Trophoblast cell (in vitro differentiated cells and primary cell): Measurements from ENCODE around the gene HPS3.

Experiments used
- DNase-seq, 2 donors: peaks; one replicate each; pipeline ENCODE4 v3.0.0-alpha.2; 2016
- H2AFZ ChIP-seq: 2 replicates; pipeline ENCODE4 v1.6.1; 2013; ENCODE audit warnings: low read length, moderate library complexity, mild to moderate bottlenecking; ENCODE audit not compliant: insufficient read depth, poor library complexity
- H2AK5ac ChIP-seq: 2 replicates; pipeline ENCODE4 v1.6.1; 2013; ENCODE audit warnings: mild to moderate bottlenecking, low read length
- H2BK120ac ChIP-seq: 2 replicates; pipeline ENCODE4 v1.6.1; 2013; ENCODE audit warnings: low read length, mild to moderate bottlenecking, moderate library complexity; ENCODE audit not compliant: insufficient read depth, poor library complexity
- H2BK12ac ChIP-seq: 2 replicates; pipeline ENCODE4 v1.6.1; 2013; ENCODE audit warnings: mild to moderate bottlenecking, low read length, moderate library complexity
- H2BK5ac ChIP-seq: 2 replicates; pipeline ENCODE4 v1.6.1; 2013; ENCODE audit warnings: low read length, low read depth, moderate library complexity, mild to moderate bottlenecking; ENCODE audit not compliant: poor library complexity
- H3K14ac ChIP-seq: 2 replicates; pipeline ENCODE4 v1.6.1; 2013; ENCODE audit warnings: mild to moderate bottlenecking, low read length
- H3K18ac ChIP-seq: 2 replicates; pipeline ENCODE4 v1.6.1; 2013; ENCODE audit warnings: mild to moderate bottlenecking, low read length
- H3K23ac ChIP-seq: 2 replicates; pipeline ENCODE4 v1.6.1; 2013; ENCODE audit warnings: low read length
- H3K27ac ChIP-seq: 2 replicates; pipeline ENCODE4 v1.5.1; 2013; ENCODE audit warnings: low read depth, mild to moderate bottlenecking, inconsistent platforms, low read length, moderate library complexity
- H3K27me3 ChIP-seq: 2 replicates; pipeline ENCODE4 v1.6.1; 2013; ENCODE audit warnings: inconsistent platforms, mild to moderate bottlenecking, low read length, moderate library complexity; ENCODE audit not compliant: insufficient read depth
- H3K36me3 ChIP-seq, 2 experiments: 1 replicate in 1 of 2; 2 replicates in 1 of 2; pipeline ENCODE4 v1.6.1; 2013; ENCODE audit warnings: low read length in 2 of 2, mild to moderate bottlenecking in 2 of 2, moderate library complexity in 1 of 2; ENCODE audit not compliant: insufficient read depth in 2 of 2, control insufficient read depth in 1 of 2
- H3K4ac ChIP-seq: 2 replicates; pipeline ENCODE4 v1.6.1; 2013; ENCODE audit warnings: low read depth, mild to moderate bottlenecking, low read length, moderate library complexity
- H3K4me1 ChIP-seq, 2 experiments: 1 replicate in 1 of 2; 2 replicates in 1 of 2; pipeline ENCODE4 v1.6.1; 2013; ENCODE audit warnings: low read length in 2 of 2, mild to moderate bottlenecking in 2 of 2, moderate library complexity in 1 of 2; ENCODE audit not compliant: insufficient read depth in 2 of 2, control insufficient read depth in 1 of 2
- H3K4me2 ChIP-seq: 2 replicates; pipeline ENCODE4 v1.6.1; 2013; ENCODE audit warnings: inconsistent platforms, mild to moderate bottlenecking, low read length, moderate library complexity
- H3K4me3 ChIP-seq: 2 replicates; pipeline ENCODE4 v1.5.1; 2013; ENCODE audit warnings: mild to moderate bottlenecking, low read depth, low read length, inconsistent platforms
- H3K79me1 ChIP-seq: one replicate; pipeline ENCODE4 v1.6.1; 2013; ENCODE audit warnings: low read length
- H3K79me2 ChIP-seq: 2 replicates; pipeline ENCODE4 v1.6.1; 2013; ENCODE audit warnings: low read length, mild to moderate bottlenecking; ENCODE audit not compliant: control insufficient read depth, insufficient read depth, poor library complexity
- H3K9ac ChIP-seq: 2 replicates; pipeline ENCODE4 v1.6.1; 2013; ENCODE audit warnings: mild to moderate bottlenecking, low read length
- H3K9me3 ChIP-seq: 2 replicates; pipeline ENCODE4 v1.6.1; 2013; ENCODE audit warnings: low read depth, mild to moderate bottlenecking, control low read depth, inconsistent platforms, low read length; ENCODE audit not compliant: insufficient read depth
- H4K12ac ChIP-seq: 2 replicates; pipeline ENCODE4 v1.6.1; 2013; ENCODE audit warnings: low read depth, mild to moderate bottlenecking, low read length, moderate library complexity
- H4K8ac ChIP-seq: 2 replicates; pipeline ENCODE4 v1.6.1; 2013; ENCODE audit warnings: low read depth, mild to moderate bottlenecking, low read length, moderate library complexity
- H4K91ac ChIP-seq: one replicate; pipeline ENCODE4 v1.6.1; 2013; ENCODE audit warnings: low read depth, mild to moderate bottlenecking, low read length, moderate library complexity
- WGBS: extraction: QIAGEN DNeasy Blood & Tissue Kit; methylation state at CpG from one replicate; pipeline ENCODE4 v1.1.7; 2013; ENCODE audit warnings: missing lambda C conversion rate; ENCODE audit not compliant: insufficient read length, insufficient coverage; ENCODE audit errors: extremely low coverage; 5-methylcytosine and 5-hydroxymethylcytosine counted together

HPS3 gene

GRCh38 chr3:149085828-149086231 is 43.6 kb upstream of the HPS3 start:
- Histone ChIP-seq H3K27ac (no peak overlapping the region), H3K18ac (peak overlapping the region; percentile 91), H4K12ac (peak overlapping the region; percentile 65), H3K4ac (no peak overlapping the region), H3K23ac (no peak overlapping the region), H2BK12ac (no peak overlapping the region), H3K36me3 (no peaks in the 10 kb centered on the region), H3K27me3 (no peaks in the 10 kb centered on the region), H3K9ac (no peak overlapping the region), H2BK5ac (no peak overlapping the region), H4K91ac (peak overlapping the region; percentile 81), H4K8ac (peak overlapping the region; percentile 74), H3K79me1 (peaks cover 5% of the 10 kb centered on the region), H2AFZ (peak overlapping the region; percentile 97), H3K79me2 (peaks cover 3% of the 10 kb centered on the region), H3K4me1 (peaks cover 2 to 3% of the 10 kb centered on the region in 2 experiments), H3K4me2 (peak overlapping the region; percentile 82), H3K9me3 (peaks cover 3% of the 10 kb centered on the region), H2BK120ac (no peak overlapping the region), H2AK5ac (no peak overlapping the region), H3K4me3 (peak overlapping the region; percentile 74), H3K14ac (peak overlapping the region; percentile 88)
- no CpG with 5 or more reads among the region's 21 CpGs for WGBS
- DNase-seq = no peak

DNA sequence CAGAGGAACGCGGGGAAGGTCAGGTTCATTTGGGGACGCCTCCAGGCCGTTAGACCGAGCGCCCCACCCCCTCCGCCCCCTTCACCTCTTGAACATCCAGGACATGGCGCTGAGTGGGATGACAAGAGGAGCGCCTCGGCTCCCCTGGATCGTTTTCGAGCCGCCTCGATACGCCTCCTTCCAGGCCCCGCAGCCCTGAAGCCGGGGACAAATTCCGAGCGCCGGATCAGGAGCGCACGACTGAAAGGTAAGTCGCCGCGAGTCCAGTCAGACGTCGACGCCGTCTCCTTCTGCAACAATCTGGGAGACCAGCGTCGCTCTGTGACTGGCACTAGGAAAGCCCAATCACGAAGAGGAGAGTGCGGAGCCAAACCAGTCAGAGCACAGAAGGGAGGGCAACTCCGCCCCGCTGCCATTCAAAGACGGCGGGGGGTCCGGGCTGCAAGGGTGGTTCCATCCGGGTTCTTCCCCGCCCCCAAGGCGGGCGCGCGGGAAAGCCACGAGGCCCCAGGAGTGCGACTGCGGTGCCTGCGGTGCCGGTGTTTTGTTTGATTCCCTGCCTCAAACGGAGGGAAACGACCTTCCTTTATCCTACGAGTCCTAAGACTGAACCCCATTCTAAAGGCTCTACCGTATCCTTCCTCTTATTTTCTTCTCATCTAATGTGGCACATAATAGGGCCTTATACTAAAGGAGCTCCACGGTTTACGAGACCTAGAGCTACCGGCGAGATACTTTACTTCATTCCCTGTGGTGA is 43.0 kb upstream of the HPS3 start, which contains the start of gene HLTF:
Gene HLTF (minus strand): TSS at position 302 of the 757 bp plus-strand sequence. CDS start 197 bp downstream, at position 105.
- no peaks in the 10 kb centered on the region for H3K36me3 ChIP-seq
- H3K4me1 ChIP-seq = peaks cover 2 to 3% of the 10 kb centered on the region in 2 experiments
- no peaks in the 10 kb centered on the region for H3K27me3 ChIP-seq
- H2AK5ac ChIP-seq = no peak within 1 kb of the TSS
- peak within 1 kb of the TSS; percentile 88 for H3K14ac ChIP-seq
- peaks cover 3% of the 10 kb centered on the region for H3K9me3 ChIP-seq
- no peak within 1 kb of the TSS for H3K27ac ChIP-seq
- H3K4me2 ChIP-seq = peak within 1 kb of the TSS; percentile 82
- no peak within 1 kb of the TSS for H3K23ac ChIP-seq
- peak within 1 kb of the TSS; percentile 65 for H4K12ac ChIP-seq
- no peak within 1 kb of the TSS for H2BK5ac ChIP-seq
- peak within 1 kb of the TSS; percentile 81 for H4K91ac ChIP-seq
- peak within 1 kb of the TSS; percentile 91 for H3K18ac ChIP-seq
- H2BK12ac ChIP-seq = no peak within 1 kb of the TSS
- no peak within 1 kb of the TSS for H3K9ac ChIP-seq
- peaks cover 5% of the 10 kb centered on the region for H3K79me1 ChIP-seq
- WGBS = no CpG with 5 or more reads among the region's 57 CpGs
- H3K79me2 ChIP-seq = peaks cover 3% of the 10 kb centered on the region
- peak within 1 kb of the TSS; percentile 42 for H3K4ac ChIP-seq
- DNase-seq = peak; percentile 97 to 98
- H2BK120ac ChIP-seq = peak within 1 kb of the TSS; percentile 63
- peak within 1 kb of the TSS; percentile 88 for H4K8ac ChIP-seq
- peak within 1 kb of the TSS; percentile 74 for H3K4me3 ChIP-seq
- H2AFZ ChIP-seq = peak within 1 kb of the TSS; percentile 97

DNA sequence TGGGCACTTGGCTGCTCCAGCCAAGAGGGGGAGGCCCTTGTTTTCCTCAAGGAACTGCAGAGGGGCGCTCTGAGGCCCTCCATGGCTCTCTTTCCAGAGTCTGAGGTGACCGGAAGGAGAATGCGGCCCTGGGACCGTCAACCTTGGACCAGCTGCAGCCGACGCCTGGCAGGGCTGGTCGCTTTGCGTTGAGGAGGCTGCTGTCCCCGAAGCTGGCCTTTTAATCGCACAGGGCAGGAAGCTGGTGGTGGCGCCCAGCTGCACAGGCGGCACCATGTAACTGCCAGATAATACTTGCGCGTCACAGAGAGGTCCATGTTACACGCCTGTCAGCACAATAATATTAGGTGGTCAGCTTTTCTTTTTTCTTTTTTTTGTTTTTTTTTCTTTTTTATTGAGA is 42.2 kb upstream of the HPS3 start:
- peaks cover 2 to 3% of the 10 kb centered on the region in 2 experiments for H3K4me1 ChIP-seq
- peaks cover 3% of the 10 kb centered on the region for H3K79me2 ChIP-seq
- H3K36me3 ChIP-seq = no peaks in the 10 kb centered on the region
- no peak for DNase-seq
- no peak overlapping the region for H3K27ac ChIP-seq
- peak overlapping the region; percentile 3 for H4K8ac ChIP-seq
- no peak overlapping the region for H2AK5ac ChIP-seq
- H3K4me2 ChIP-seq = no peak overlapping the region
- peaks cover 5% of the 10 kb centered on the region for H3K79me1 ChIP-seq
- H2BK5ac ChIP-seq = no peak overlapping the region
- H3K18ac ChIP-seq = no peak overlapping the region
- no peak overlapping the region for H3K4ac ChIP-seq
- no peak overlapping the region for H3K23ac ChIP-seq
- H2BK120ac ChIP-seq = no peak overlapping the region
- H3K14ac ChIP-seq = no peak overlapping the region
- no peak overlapping the region for H4K91ac ChIP-seq
- H2AFZ ChIP-seq = no peak overlapping the region
- H3K9me3 ChIP-seq = peaks cover 3% of the 10 kb centered on the region
- no peak overlapping the region for H3K9ac ChIP-seq
- no peak overlapping the region for H3K4me3 ChIP-seq
- no peak overlapping the region for H4K12ac ChIP-seq
- H3K27me3 ChIP-seq = no peaks in the 10 kb centered on the region
- WGBS = no CpG with 5 or more reads among the region's 15 CpGs
- no peak overlapping the region for H2BK12ac ChIP-seq

DNA sequence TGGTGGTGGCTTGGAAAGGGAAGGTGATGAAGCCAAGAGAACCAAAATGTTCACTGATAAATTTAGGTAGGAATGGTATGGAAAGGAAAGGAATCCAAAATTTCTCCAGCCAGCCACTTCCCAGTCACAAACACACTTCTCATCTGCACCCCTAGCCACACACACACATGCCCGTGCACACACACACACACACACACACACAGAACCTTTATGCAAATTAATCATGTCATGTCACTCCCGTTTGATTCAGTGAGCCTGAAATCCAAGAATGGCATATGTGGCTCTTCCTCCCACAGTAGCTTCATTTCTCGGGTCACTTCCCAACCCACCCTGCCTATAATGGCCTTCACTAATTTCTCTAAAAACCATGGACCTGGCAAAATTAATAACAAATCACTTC is 40.0 kb upstream of the HPS3 start:
- Histone ChIP-seq H3K79me2 (peaks cover 3% of the 10 kb centered on the region), H4K12ac (no peak overlapping the region), H3K4me1 (peaks cover 2 to 3% of the 10 kb centered on the region in 2 experiments), H3K9me3 (peaks cover 3% of the 10 kb centered on the region), H3K4me2 (no peak overlapping the region), H3K18ac (no peak overlapping the region), H3K27me3 (no peaks in the 10 kb centered on the region), H3K9ac (no peak overlapping the region), H3K36me3 (no peaks in the 10 kb centered on the region), H3K79me1 (peaks cover 5% of the 10 kb centered on the region), H3K23ac (no peak overlapping the region), H2AFZ (no peak overlapping the region), H2BK5ac (no peak overlapping the region), H3K27ac (no peak overlapping the region), H2AK5ac (no peak overlapping the region), H3K4me3 (no peak overlapping the region), H2BK120ac (no peak overlapping the region), H4K8ac (no peak overlapping the region), H3K14ac (no peak overlapping the region), H2BK12ac (no peak overlapping the region), H3K4ac (no peak overlapping the region), H4K91ac (no peak overlapping the region)
- WGBS = no CpG with 5 or more reads among the region's 3 CpGs
- no peak for DNase-seq
